AG09309 (cell line): ENCODE data around the gene TRPM8.

Experiments used
- DNase-seq: peaks from one replicate; pipeline ENCODE4 v3.0.0-alpha.2; 2010; ENCODE audit warnings: low read depth
- H3K4me3 ChIP-seq: 2 replicates; pipeline ENCODE4 v1.5.1; 2011; ENCODE audit warnings: mild to moderate bottlenecking, low read depth, low read length, moderate library complexity; ENCODE audit not compliant: control insufficient read depth
- CTCF ChIP-seq: IDR thresholded peaks from 2 replicates; pipeline ENCODE4 v1.5.1; 2011; ENCODE audit warnings: mild to moderate bottlenecking, low read depth, low read length, inconsistent platforms; ENCODE audit not compliant: insufficient read depth, control insufficient read depth; ENCODE audit errors: missing control alignments

Gene TRPM8

GRCh38 chr2:233934524-233934923 is 17.4 kb downstream of the TRPM8 start:
- DNase-seq, result no peak
- no peak for TF ChIP-seq CTCF
- no peak overlapping the region for H3K4me3 ChIP-seq

DNA sequence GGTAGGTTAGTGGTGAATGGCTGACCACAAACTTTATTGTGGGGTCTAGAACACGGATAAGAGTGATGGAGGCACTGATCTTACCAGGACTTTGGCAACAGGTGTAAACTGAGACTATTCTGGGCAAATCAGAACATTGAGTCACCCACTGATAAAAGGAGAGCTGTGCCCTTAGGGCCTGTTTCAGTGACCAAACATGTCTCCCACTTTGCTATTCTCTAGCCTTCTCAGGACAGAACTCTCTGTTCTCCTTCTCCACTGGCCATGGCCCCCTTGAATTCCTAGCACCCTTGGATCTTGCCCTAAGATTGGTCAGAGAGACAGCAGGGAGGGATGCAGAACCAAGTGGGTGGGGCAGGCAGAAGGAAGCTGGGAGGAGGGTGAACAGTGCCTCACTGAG is 18.3 kb downstream of the TRPM8 start:
- no peak overlapping the region for H3K4me3 ChIP-seq
- TF ChIP-seq CTCF, result no peak
- DNase-seq, result no peak

GRCh38 chr2:233936089-233936488 is 18.9 kb downstream of the TRPM8 start:
- H3K4me3 ChIP-seq, result no peak overlapping the region
- no peak for DNase-seq
- no peak for TF ChIP-seq CTCF

DNA sequence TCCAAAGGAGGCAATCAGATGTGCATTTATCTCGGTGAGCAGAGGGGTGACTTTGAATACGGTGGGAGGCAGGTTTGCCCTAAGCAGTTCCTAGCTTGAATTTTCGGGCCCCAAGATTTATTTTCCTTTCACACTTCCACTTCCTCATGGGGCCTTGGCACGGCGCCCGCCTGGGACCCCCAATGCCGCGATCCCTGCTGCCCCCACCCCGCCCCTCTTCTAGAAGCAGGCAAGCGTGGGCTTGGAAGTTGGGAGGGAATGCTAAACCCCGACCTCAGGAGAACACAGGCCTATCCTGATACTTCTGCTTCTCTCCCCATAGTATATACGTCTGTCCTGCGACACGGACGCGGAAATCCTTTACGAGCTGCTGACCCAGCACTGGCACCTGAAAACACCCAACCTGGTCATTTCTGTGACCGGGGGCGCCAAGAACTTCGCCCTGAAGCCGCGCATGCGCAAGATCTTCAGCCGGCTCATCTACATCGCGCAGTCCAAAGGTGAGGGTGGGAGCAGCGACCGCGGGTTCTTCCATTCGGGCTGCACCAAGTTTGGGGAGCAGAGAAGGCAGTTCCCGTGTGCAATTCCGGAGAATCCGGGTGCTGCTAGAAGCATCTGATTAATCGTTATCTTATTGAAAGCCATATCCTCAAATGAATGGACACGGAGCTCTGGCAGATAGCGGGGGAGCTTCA is 21.6 kb downstream of the TRPM8 start:
- DNase-seq, result no peak
- no peak overlapping the region for H3K4me3 ChIP-seq
- no peak for TF ChIP-seq CTCF

DNA sequence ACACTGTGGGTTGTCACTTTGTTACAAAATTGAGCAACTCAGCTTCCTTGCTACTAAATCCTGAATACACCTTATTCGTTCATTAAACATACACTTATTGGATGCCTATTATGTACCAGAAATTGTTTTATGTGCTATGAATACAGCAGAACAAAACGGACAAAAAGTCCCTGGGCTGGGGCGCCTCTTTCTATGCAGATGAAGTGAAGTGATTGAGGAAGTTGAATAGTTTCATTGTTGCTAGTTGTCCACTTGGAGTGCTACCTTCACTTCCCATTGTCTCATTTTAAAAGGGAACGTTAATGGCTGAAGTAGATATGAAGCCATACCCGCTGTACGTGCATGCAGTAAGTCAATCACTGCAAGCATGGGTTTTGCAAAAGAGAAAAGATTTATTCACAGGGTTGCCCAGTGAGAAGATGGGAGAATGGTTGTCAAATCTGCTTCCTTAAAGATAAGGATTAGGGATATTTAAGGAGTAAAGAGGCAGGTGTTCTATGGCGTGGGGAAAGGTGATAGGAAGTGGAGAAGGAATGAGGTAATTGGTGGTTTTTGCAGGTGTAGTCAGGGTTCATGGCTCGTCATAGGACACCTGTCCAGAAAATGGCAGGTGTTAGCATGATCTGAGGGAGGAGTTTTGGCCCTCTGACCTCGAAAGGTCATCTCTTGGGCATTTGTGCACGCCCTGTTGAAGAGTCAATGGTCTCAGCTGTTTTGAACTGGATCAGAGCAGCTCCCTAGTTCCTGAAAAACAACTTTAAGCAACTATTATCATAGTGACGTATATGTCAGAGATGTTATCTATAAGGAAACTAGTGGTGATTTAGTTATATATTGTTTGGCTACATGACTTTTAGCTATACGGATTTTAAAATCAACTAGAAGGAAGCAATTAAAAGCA is 23.5 kb downstream of the TRPM8 start:
- no peak for TF ChIP-seq CTCF
- no peak for DNase-seq
- H3K4me3 ChIP-seq, result no peak overlapping the region

DNA sequence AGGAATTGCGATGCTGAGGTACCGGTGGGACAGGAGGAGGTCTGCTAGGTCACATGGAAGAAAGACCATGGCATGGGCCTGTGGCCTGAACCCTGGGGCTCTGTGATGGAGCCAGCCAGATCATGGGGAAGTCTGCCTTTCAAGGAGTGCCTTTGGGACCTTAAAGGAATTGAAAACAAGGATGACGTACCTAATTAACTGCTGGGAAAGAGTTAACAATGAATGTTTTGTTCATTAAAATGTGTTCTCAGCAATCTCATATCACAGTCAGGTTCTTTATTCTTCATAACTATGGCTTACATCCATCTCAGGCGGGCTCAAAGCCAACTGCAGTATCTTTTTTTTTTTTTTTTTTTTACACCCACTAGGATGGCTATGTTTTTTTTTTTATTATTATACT is 25.6 kb downstream of the TRPM8 start:
- TF ChIP-seq CTCF, result no peak
- no peak overlapping the region for H3K4me3 ChIP-seq
- no peak for DNase-seq

GRCh38 chr2:233944269-233944668 is 27.1 kb downstream of the TRPM8 start:
- no peak for DNase-seq
- TF ChIP-seq CTCF, result no peak
- H3K4me3 ChIP-seq, result no peak overlapping the region
